Activated gamma-delta T cell treated with Interleukin-2 at 50 U/mL for 16 hours (primary cell): ENCODE results near the gene MINAR2.

ENCODE experiments used
- DNase-seq: peaks from one replicate; pipeline ENCODE4 v3.0.0-alpha.2; 2020

MINAR2 gene

DNA sequence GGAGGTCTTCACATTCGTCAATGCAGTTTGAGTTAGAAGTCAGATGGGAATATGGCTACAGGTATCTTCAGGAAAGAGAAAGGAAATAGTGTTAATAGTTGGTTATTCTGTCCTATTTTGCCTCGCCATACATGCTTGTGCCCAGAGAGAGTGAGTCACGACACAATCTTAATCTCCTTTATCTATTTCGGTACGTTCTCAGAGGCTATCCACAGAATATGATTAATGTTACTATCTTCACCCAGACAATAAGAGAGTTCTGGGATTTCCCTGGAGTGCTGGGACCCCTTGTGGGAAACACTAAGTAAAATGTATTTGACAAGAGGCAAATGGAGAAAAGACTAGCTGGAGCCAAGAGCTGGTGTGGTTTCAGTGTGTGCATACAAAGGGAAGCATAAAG lies 25.5 kb downstream of the MINAR2 start:
- no peak for DNase-seq

DNA sequence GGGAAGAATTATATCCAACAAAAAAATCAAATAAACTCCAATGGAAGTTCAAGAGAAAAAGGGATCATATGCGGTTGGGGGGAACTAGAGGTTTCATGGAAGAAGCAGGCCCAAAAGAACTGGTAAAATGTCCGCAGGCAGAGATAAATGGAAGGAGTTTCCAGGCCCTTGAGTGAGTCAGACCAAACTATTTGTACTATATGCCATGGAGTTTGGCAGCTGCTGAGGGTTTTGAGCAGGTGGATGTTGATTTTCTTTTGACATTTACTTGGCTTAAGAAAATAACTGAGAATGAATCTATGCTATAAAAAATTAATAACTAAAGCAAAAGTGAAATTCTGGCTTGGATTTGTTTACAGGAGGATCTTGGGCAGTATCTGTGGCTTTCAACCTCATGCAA lies 33.7 kb downstream of the MINAR2 start:
- no peak for DNase-seq

DNA sequence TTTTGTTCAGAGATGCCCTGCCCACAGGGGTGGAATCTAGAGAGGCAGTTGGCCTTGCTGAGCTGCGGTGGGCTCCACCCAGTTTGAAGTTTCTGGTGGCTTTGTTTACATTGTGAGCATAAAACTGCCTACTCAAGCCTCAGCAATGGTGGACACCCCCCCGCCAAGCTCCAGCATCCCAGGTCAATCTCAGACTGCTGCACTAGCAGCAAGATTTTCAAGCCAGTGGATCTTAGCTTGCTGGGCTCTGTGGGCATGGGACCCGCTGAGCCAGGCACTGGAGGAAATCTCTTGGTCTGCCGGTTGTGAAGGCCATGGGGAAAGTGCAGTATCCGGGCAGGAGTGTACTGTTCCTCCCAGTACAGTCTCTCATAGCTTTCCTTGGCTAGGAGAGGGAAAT lies 55.5 kb downstream of the MINAR2 start:
- DNase-seq = no peak

DNA sequence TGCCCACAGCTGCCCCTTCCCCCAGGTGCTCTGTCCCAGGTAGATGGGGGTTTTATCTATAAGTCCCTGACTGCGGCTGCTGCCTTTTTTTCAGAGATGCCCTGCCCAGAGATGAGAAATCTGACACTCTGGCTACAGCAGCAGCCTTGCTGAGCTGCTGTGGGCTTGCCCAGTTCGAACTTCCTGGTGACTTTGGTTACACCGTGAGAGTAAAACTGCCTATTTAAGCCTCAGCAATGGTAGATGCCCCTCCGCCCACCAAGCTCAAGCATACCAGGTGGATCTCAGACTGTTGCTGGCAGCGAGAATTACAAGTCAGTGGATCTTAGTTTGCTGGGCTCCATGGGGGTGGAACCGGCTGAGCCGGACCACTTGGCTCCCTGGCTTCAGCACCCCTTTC lies 56.8 kb downstream of the MINAR2 start:
- no peak for DNase-seq

DNA sequence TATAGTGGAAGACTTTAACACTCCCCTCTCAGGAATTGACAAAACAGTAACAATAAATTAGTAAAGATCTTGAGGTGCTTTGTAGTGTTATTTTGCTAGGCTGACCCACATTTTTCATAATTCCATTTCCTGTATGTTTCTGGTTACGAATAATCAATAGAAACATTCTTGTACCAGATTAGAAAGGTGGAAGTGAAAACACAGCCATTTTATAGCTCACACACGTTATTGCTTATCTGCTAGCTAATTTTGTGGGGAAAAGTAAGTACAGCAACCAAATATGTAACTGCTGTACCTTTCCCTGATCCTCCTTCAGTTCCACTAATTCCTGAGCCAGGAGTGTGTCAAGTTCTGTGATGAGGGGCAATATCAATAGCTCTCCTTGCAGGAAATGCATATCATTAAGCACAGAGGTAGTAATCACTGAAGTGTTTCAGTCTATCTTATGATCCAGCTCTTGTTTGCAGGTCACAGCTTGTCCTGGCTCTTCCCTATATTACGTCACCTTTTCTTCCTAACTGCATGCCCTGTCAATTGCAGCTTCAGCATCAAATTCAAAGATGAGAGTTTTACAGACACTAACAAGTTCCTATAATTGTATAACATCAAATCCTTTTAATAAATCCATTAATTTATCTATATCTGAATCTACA lies 59.4 kb downstream of the MINAR2 start:
- no peak for DNase-seq
